ENCODE data around the gene TGM5. TPM values are rescaled to one million over a fixed set of nuclear protein-coding genes. Genes with fewer than 3 reads are reported as not detected.

Gene TGM5
- polyA plus RNA-seq, 2 of the 4 experiments (the other 2 are of a cell fraction): not detected

- Histone ChIP-seq H3K9me3 (no peaks in the 10 kb centered on the region), H3K4me2 (no peak within 1 kb of the TSS), H3K4me3 (no peak within 1 kb of the TSS), H3K4me1 (no peaks in the 10 kb centered on the region), H3K27ac (no peak within 1 kb of the TSS)
- FAIRE-seq (no peak), DNase-seq (ENCODE audit: low read depth in 1 of 2, low spot score in 1 of 2) (no peak), ATAC-seq (no peak)
- 46% methylated on average over 2 of the region's 3 CpGs for WGBS (ENCODE audit: missing lambda C conversion rate)
- TF ChIP-seq SMC3 (IDR thresholded peaks at IDR 0.05): no peak
- no peak for TF ChIP-seq HOXB5 (CRISPR knock-in tag; IDR thresholded peaks at IDR 0.05)
- TF ChIP-seq ZNF302 (CRISPR knock-in tag; IDR thresholded peaks at IDR 0.05): no peak
- no peak for TF ChIP-seq HES2 (IDR thresholded peaks at IDR 0.05)
- no peak for TF ChIP-seq CHD2 (IDR thresholded peaks at IDR 0.05; ENCODE audit: low read length, partially characterized antibody)
- no peak for TF ChIP-seq TFCP2L1 (CRISPR knock-in tag; IDR thresholded peaks at IDR 0.05)
- no peak for TF ChIP-seq RNF2 (IDR thresholded peaks at IDR 0.05; ENCODE audit: borderline replicate concordance, low read depth)
- TF ChIP-seq POLR2A (IDR thresholded peaks at IDR 0.05; ENCODE audit: low read length): no peak
- no peak for TF ChIP-seq KDM5A (IDR thresholded peaks at IDR 0.05)
- TF ChIP-seq RFX5 (IDR thresholded peaks at IDR 0.05): no peak
- TF ChIP-seq CEBPB (IDR thresholded peaks at IDR 0.05): no peak
- TF ChIP-seq HOXB13 (CRISPR knock-in tag; IDR thresholded peaks at IDR 0.05; ENCODE audit: low read depth): no peak
- TF ChIP-seq JUNB (IDR thresholded peaks at IDR 0.05): no peak
- no peak for TF ChIP-seq RAD21 (conservative IDR thresholded peaks at IDR 0.05 in 1 of 2, IDR thresholded peaks at IDR 0.05 in 1 of 2)
- TF ChIP-seq HEYL (CRISPR knock-in tag; IDR thresholded peaks at IDR 0.05): no peak
- no peak for TF ChIP-seq KDM1A (IDR thresholded peaks at IDR 0.05; ENCODE audit: low read depth)
- TF ChIP-seq JUN (IDR thresholded peaks at IDR 0.05): no peak
- TF ChIP-seq EHF (CRISPR knock-in tag; IDR thresholded peaks at IDR 0.05): no peak
- no peak for TF ChIP-seq ATOH8 (CRISPR knock-in tag; IDR thresholded peaks at IDR 0.05; ENCODE audit: low read depth)
- no peak for TF ChIP-seq ZSCAN20 (CRISPR knock-in tag; IDR thresholded peaks at IDR 0.05)
- POLR2A ChIA-PET: no interaction called here
- CTCF ChIA-PET: no interaction called here
Measured at GRCh38 chr15:43220991-43221403, 45.7 kb downstream of the TGM5 start, which contains the start of gene EPB42. TSS of gene EPB42 (minus strand) at chr15:43221018. CDS start at chr15:43220825, 193 bp downstream.

- no peaks in the 10 kb centered on the region for H3K4me1 ChIP-seq
- no peak overlapping the region for H3K4me2 ChIP-seq
- no peaks in the 10 kb centered on the region for H3K9me3 ChIP-seq
- ChIA-PET POLR2A (no interaction called here), CTCF (interaction anchor here (0.6 to 1.2 kb wide), 4 partner anchors 11 to 448 kb away, joined by 3 to 5 read pairs (median 4); no protein-coding TSS in a partner anchor)
- WGBS (ENCODE audit: missing lambda C conversion rate): 88% methylated on average over 15 of the region's 16 CpGs
- no peak overlapping the region for H3K4me3 ChIP-seq
- no peak overlapping the region for H3K27ac ChIP-seq
- FAIRE-seq (no peak), ATAC-seq (no peak), DNase-seq (ENCODE audit: low read depth in 1 of 2, low spot score in 1 of 2) (no peak)
- no peak for TF ChIP-seq NFE2L2 (conservative IDR thresholded peaks at IDR 0.05; ENCODE audit: low read length)
- TF ChIP-seq RNF2 (IDR thresholded peaks at IDR 0.05; ENCODE audit: borderline replicate concordance, low read depth): no peak
- no peak for TF ChIP-seq POLR2A (IDR thresholded peaks at IDR 0.05; ENCODE audit: low read length)
- TF ChIP-seq HDAC2 (IDR thresholded peaks at IDR 0.05): no peak
- no peak for TF ChIP-seq BHLHE40 (IDR thresholded peaks at IDR 0.05; ENCODE audit: low read depth, low read length)
- no peak for TF ChIP-seq CHD4 (IDR thresholded peaks at IDR 0.05; ENCODE audit: borderline replicate concordance)
Measured at GRCh38 chr15:43219929-43220928, 46.5 kb downstream of the TGM5 start.

Measured in A549 (cell line).